SW 1271 (cell line): ENCODE data around the gene CBFA2T3.

ENCODE experiments used
- DNase-seq, 2 experiments: peaks; one replicate each; lab custom pipeline; 2025; lab: John Stamatoyannopoulos, UW

The CBFA2T3 gene

GRCh38 chr16:88995746-88996535, 18.9 kb upstream of the CBFA2T3 start:
- DNase-seq: no peak

DNA sequence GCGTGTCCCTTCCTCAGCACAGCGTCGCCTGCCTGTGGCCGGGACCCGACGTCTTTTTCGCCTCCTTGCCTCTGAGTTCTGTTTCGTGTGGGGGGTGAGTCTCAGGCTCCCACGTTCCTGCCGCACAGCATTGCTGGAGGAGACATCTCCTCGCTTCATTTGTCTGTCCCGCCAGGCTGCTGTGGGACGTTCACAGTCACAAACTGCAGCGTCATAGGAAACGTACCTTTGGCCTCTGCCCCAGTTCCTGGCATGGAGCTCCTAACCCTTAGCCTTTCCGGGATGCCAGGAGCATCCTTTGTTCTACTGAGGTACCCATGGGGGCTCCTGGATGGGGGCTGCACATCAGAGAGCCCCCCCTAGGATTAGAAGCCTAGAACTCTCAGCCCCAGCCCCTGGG, 18.2 kb upstream of the CBFA2T3 start:
- DNase-seq: no peak

DNA sequence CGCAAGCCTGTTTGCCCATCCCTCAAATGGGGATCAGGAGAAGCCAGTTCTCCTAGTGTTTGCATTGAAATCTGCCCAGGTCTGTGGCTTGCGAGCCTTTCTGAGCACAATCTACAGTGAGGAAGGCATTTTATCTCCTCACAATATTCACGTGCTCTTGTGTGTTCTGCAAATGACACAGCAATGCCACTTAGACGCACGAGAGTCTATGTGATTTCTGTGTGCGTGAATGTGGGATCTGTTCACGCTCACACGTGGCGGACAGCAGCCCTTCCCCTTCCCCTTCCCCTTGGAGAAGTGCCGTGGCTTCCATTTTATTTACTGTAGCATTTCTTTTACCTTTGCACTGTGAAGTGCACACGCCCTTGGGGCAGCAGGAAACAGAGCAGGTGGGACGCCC, 17.7 kb upstream of the CBFA2T3 start:
- no peak for DNase-seq

- DNase-seq: no peak
These were observed 17.1 kb upstream of the CBFA2T3 start for GRCh38 chr16:88993946-88994600.

DNA sequence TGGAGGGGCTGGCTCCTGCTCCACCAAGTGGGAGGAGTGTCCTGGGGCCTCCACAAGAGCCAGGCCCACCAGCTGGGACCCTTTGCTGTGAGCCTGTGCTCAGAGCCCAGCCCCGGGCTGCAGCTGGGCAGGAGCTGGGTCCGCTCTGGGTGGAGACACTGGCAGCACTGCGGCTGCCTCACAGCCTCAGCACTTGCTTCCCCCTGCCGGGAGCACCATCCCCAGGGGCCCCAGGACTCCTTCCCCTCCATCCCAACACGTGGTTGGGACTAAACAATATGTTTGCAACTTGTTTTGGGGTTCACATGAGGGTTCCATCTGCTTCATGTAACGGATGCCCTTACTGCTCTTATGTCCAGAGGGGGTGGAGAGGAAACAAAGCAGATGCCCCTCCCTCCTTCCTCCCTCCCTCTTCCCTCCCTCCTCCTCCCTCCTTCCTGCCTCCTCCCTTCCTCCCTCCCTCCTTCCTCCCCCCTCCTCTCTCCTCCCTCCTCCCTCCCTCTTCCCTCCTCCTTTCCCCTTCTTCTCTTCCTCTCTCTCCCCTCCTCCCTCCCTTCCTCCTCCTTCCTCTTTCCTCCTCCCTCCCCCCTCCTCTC, 16.3 kb upstream of the CBFA2T3 start:
- DNase-seq: no peak

- no peak for DNase-seq
These were observed 15.6 kb upstream of the CBFA2T3 start for GRCh38 chr16:88992351-88993165.

DNA sequence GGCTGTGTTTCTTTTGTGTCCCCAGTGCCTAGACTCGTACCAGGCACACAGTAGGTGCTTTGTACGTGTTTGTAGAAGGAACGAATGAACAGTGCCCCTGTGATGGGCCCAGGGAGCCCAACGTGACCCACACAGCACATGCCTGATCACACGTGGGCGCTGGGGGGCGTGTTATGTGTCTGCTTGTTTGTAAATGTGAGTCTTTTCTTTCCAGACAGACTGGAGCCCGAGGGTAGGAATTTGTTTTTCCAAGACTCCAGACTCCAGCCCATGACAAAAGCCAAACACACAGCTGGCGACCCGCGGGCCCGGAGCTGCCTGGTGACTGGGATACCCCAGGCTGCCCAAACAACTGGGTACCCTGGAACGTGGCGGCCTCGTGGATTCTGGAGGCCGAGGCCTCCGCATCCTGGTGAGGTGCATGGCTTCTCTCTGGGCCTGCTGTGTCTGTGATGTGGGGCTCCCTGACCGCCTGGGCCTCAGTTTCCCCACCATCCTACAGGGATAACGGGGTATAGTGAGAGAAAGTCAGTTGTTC, 14.9 kb upstream of the CBFA2T3 start:
- DNase-seq: no peak

- no peak for DNase-seq
These were observed 13.0 kb upstream of the CBFA2T3 start for GRCh38 chr16:88989852-88990547.

DNA sequence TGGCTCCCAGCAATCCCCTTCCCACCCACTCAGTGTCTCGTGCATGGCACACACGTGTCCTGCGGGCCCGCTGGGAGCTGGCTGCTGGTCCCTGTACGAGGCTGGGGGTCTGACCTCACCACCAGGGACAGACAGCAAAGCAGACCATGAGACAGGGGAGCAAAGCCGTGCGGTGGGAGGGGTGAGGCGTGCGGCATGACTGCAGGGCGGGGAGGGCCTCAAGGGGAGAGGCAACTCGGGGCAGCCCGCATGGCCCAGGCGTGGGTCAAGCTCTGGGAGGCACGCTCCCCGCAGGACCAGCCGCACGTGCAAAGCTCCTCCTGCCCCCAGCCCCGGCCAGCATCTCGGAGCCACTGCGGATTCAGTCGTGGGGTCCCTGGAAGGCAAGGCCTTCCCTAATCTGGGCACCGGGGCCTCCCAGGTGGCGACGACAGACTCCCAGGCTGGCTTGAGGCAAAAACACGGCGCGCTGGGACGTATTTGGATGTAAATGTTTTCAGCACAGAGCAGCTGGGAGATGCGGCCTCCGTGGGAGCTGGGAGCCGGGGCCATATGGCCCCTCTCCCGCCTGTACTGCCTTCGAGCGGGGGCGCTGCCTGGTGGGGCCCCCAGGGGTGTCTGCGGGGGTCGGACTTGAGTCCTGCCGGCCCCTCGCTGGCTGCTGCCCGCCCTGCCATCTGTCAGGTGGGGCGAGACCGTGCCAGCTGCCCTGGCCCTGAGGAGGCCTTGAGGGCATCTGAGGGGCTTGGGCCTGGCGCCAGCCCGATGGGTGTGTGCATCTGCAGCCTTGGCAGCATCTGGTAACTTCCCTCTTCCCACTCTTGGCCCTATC, 12.2 kb upstream of the CBFA2T3 start:
- no peak for DNase-seq

- no peak for DNase-seq
These were observed 8.5 kb upstream of the CBFA2T3 start for GRCh38 chr16:88985521-88985920.

GRCh38 chr16:88983771-88984687, 7.0 kb upstream of the CBFA2T3 start:
- DNase-seq: no peak

DNA sequence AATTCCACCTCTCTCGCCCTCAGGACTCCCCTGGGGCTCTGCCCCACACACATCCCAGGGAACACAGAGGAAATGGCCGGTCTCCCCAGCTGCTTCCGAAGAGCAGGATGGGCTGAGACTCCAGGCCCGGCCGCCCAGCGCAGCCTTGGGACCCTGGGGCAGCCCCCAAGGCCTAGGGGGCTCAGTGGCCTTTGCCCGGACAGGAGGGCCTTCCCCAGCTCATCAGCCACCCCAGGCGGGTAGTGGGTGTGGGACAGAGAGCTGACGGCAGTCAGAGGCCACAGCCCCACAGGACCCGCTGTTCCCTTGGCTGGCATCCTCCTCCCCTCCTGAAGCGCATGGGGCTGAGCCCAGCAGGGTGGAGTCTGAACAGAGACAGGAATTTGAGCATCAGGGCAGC, 6.2 kb upstream of the CBFA2T3 start:
- DNase-seq: no peak

GRCh38 chr16:88982286-88983084, 5.5 kb upstream of the CBFA2T3 start:
- no peak for DNase-seq

DNA sequence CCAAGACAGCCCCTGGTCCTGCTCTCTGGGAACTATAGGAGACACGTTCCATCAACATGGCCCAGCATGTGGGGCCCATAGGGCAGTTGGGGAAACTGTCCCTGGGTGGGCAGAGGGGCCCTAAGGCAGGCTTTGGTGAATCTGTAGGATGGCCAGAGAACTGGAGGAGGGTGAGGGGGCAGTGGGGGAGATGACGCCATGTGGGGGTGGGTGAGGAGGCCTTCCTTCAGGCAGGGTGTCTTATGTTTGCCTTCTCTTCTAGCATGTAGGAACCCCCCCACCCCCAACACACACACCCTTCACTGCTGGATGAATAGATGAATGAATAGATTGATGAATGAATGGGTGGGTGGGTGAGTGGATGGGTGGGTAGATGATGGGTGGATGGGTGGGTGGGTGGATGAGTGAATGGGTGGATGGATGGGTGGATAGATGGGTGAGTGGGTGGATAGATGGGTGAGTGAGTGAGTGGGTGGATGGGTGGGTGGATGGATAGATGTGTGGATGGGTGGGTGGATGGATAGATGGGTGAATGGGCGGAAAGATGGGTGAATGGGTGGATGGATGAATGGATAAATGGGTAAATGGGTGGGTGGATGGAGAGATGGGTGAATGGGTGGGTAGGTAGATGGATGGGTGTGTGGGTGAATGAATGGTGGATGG, 2.5 kb upstream of the CBFA2T3 start:
- no peak for DNase-seq

DNA sequence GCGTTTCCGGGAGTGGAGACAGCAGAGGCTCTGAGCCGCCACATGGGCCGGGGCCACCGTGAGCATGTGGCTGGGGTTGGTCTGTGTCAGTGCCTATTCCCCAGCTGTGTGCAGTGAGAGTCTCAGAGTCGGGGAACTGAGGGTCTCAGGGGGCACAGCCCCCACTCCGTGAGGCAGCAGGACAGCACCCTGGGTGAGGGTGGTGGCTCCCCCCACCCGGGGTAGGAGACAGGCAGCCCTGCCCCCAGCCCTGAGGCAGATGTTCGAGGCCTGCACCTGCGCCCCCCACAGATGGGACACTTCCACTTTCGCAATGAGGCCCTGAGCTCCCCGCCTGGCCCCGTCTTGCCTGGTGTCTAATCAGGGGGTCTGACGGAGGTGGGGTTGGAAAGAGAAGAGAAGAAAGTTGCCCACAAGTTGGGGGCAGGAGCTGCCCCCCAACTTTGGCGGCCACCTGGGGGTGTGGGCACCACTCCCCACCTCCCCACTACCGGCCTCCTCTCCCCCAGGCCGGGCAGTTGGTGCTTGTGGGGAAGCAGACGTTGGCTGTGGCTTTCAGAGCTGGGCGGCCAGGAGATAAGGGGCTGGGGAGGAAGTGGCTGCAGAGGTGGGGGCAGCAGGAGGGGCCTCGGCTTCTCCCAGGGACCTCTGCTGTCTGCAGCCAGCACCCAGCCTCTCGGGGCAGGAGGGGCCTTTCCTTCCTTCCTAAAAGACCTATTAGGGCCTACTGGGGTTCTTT, 1.8 kb upstream of the CBFA2T3 start:
- no peak for DNase-seq

DNA sequence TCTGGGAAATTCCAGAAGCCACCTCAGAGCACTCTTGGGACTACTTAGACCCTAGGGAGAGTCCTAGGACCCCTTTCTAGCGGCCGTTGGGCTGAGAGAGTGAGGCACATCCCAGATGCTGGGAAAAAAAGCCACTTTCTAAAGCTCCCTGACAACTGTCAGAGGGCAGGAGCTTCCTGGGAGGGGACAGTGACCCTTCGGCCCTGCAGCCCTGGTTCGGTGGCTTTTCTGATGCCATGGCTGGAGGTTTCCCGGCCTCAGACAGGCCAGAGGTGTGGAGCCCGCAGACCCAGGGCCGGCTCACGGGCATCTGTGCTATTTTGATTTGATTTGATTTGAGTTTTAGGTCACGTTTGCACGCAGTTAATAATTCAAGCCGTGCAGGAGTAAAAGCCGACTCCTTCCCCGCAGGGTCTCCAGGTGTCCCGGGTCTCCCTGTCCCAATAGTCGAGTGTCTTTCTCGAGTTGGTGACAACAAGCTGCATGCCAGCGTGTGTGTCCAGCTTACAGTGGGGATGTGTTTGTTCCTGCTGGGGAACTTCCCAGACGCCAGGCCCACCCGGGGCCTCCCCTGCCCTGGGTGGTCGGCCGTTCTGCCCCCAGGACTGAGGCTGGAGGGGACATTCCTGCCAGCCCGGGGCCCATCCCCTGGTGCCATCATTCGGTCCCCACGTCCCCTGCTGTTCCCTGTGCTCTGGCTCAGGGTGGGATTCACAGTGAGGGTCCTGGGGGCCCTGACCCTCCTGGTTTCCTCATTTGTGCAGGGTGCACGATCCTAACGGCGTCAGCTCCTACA, 1.0 kb upstream of the CBFA2T3 start:
- DNase-seq: no peak
